ENCODE data around the gene KCNJ18. TPM values are rescaled to one million over a fixed set of nuclear protein-coding genes. Genes with fewer than 3 reads are reported as not detected.
"Not testable (repeated sequence)": the region's sequence is repeated elsewhere in the genome, so short reads cannot be mapped to it uniquely, and the experiment has no call there.

The KCNJ18 gene
- total RNA-seq, 1 donor from 2014 or later = not detected

DNA sequence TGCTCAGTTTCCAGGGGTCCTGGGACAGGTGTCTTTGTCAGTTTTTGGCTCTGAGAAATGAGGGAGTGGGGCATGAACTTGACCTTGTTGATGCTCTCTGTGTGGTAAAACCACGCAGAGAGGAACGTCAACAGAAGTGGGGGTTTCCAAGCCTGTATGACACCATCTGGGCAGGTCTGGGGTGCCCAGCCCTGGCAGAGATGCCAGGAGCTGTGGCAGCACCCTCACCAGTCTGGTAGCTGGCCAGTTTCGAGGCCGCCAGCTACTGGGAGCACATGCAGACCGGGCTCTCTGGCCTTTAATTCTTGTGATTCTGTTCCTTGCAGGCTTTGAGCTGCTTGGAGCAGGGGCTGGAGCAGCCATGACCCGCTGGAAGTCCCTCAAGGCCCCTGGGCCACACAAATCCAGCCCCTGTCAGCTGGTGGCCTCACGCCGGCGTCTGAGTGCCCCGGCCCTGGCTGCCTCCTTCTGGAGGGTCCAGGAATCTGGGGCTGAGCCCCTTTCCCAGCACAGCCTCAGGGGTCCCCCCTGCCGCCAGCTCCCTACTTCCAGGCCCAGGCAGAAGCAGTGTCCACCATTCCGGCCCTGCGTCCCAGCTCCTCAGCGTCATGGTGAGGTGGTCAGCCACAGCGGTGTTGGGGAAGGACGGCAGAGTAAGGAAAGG, 7.4 kb downstream of the KCNJ18 start:
- not testable (repeated sequence) for H3K4me3 Mint-ChIP-seq (ENCODE audit: unreplicated experiment); H3K9me3 Mint-ChIP-seq (ENCODE audit: unreplicated experiment); DNase-seq; H3K27ac Mint-ChIP-seq (ENCODE audit: unreplicated experiment); H3K36me3 Mint-ChIP-seq (ENCODE audit: unreplicated experiment); H3K4me1 Mint-ChIP-seq (ENCODE audit: low read depth, unreplicated experiment)
- peaks cover 14% of the 10 kb centered on the region for H3K27me3 Mint-ChIP-seq (ENCODE audit: unreplicated experiment)

DNA sequence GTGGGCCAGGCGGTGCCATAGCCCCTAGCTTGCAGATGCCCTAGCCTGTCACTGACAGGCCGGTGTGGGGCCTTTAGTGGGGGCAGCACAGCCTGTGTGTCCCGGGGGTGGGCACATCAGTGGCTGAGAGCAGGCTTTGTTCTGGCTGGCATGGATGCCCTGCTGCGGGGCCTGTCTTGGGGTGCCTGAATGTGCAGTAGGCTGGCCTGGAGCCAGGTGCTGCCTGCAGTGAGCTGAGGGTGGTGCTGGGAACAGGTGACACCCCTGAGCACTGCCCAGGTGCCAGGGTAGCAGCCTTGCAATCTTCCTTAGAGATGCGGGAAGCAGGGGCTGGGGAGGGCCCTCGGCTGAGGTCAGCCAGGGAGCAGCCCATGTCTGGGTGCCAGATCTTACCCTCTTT, 8.8 kb downstream of the KCNJ18 start:
- Mint-ChIP-seq H3K27me3 (ENCODE audit: unreplicated experiment) (peaks cover 14% of the 10 kb centered on the region), H3K9me3 (ENCODE audit: unreplicated experiment) (peaks cover 10% of the 10 kb centered on the region)
- not testable (repeated sequence) for H3K27ac Mint-ChIP-seq (ENCODE audit: unreplicated experiment); H3K4me1 Mint-ChIP-seq (ENCODE audit: low read depth, unreplicated experiment); DNase-seq; H3K4me3 Mint-ChIP-seq (ENCODE audit: unreplicated experiment); H3K36me3 Mint-ChIP-seq (ENCODE audit: unreplicated experiment)

DNA sequence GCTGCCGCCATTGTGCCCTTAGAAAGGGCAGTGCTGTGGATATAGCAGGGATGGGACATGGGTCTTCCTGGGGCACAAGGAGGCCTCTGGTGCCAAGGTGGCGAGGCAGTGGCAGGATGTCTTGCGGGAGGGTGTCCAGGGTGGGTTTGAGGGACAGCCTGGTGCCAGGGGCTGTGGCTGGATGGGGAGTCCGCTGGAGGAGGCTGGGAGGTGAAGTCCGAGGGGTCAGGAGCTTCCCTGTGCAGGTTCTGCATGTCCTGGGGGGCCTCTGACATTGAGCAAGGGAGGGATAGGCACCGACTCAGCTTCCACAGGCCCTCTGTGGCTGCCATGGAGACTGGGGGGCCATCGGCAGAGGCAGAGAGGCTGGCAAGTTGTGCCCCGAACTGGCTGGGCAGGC, 9.7 kb downstream of the KCNJ18 start:
- DNase-seq; H3K36me3 Mint-ChIP-seq (ENCODE audit: unreplicated experiment); H3K4me1 Mint-ChIP-seq (ENCODE audit: low read depth, unreplicated experiment); H3K4me3 Mint-ChIP-seq (ENCODE audit: unreplicated experiment); H3K27ac Mint-ChIP-seq (ENCODE audit: unreplicated experiment): not testable (repeated sequence)
- Mint-ChIP-seq H3K27me3 (ENCODE audit: unreplicated experiment) (peaks cover 11% of the 10 kb centered on the region), H3K9me3 (ENCODE audit: unreplicated experiment) (peaks cover 10% of the 10 kb centered on the region)

- not testable (repeated sequence) for DNase-seq; H3K27me3 Mint-ChIP-seq (ENCODE audit: unreplicated experiment); H3K4me3 Mint-ChIP-seq (ENCODE audit: unreplicated experiment); H3K27ac Mint-ChIP-seq (ENCODE audit: unreplicated experiment); H3K36me3 Mint-ChIP-seq (ENCODE audit: unreplicated experiment); H3K4me1 Mint-ChIP-seq (ENCODE audit: low read depth, unreplicated experiment)
- peaks cover 10% of the 10 kb centered on the region for H3K9me3 Mint-ChIP-seq (ENCODE audit: unreplicated experiment)
Measured at GRCh38 chr17:21702521-21702920, 10.2 kb downstream of the KCNJ18 start.

GRCh38 chr17:21702940-21703640, 10.8 kb downstream of the KCNJ18 start:
- H3K4me1 Mint-ChIP-seq (ENCODE audit: low read depth, unreplicated experiment); H3K27me3 Mint-ChIP-seq (ENCODE audit: unreplicated experiment); H3K36me3 Mint-ChIP-seq (ENCODE audit: unreplicated experiment); H3K27ac Mint-ChIP-seq (ENCODE audit: unreplicated experiment); H3K4me3 Mint-ChIP-seq (ENCODE audit: unreplicated experiment); DNase-seq: not testable (repeated sequence)
- H3K9me3 Mint-ChIP-seq (ENCODE audit: unreplicated experiment) = peaks cover 10% of the 10 kb centered on the region

DNA sequence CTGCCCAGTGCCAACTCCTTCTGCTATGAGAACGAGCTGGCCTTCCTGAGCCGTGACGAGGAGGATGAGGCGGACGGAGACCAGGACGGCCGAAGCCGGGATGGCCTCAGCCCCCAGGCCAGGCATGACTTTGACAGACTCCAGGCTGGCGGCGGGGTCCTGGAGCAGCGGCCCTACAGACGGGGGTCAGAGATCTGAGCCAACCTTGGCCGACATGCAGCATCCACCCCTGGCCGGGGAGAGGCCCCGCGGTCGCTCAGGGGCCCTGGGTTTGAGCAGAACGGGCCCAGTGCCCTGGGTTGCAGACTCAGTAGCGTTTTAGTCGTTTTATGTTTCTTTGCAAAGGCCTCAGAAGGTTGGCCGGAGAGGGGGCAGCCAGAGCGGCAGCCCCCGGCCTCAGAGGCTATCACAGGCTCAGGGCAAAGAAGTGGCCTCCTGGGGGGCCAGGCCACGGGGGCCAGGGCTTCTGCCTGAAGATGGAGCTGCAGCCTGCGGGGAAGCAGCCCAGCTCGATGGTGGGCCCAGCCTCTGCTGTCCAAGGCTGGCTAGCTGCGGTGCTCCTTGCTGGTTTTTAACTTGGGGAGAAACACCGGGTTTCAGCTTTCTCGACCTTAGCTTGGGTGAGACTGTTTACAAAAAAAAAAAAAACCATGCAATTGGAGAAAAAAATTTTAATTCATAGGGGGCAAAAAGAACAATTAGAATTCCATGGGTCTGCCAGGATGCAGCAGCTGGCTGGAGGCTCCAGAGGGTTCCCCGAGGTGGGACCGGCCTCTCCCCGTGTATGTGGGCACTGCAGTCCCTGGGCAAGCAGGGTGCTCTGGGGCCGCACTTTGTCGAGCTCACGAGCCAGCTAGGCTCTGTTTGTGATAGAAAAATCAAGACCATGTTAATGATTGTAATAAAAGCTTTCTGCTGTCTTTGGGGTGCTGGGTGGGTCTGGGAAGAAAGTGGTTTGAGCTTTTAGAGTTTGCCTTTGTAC, 11.9 kb downstream of the KCNJ18 start:
- H3K27me3 Mint-ChIP-seq (ENCODE audit: unreplicated experiment) = peaks cover 10% of the 10 kb centered on the region
- H3K4me3 Mint-ChIP-seq (ENCODE audit: unreplicated experiment) = not testable (repeated sequence)

DNA sequence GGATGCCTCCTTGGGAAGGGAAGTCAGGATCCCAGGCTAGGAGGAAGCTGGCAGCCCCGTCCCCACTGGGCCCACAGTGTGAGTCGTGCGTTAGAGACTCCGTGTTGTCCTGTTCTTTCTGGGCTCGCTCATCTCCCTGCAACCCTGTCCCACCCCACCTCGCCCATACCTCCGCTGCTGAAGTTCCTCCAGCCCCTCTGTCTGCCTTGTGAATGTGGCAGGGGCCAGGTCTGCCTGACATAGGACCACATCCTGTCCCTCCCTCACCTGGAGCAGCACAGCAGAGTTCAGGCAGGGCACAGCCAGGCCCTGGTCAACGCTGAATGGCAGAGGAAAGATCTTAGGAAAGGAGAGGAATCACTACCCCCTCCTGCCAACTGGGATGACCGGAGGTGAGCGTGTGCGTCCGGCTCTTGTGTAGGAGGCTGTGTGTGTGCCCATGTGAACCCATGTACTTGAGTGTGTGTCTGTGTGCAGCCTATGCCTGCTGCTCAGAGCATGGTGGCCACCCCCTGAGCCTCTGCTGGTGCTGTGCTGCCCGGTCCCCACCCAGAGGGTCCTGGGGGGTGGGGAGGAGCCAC, 12.8 kb downstream of the KCNJ18 start:
- H3K27me3 Mint-ChIP-seq (ENCODE audit: unreplicated experiment) = peaks cover 10% of the 10 kb centered on the region
- peaks cover 10% of the 10 kb centered on the region for H3K9me3 Mint-ChIP-seq (ENCODE audit: unreplicated experiment)

More for the DNA sequence above, 11.9 kb downstream of the KCNJ18 start:
- H3K27ac Mint-ChIP-seq (ENCODE audit: unreplicated experiment); H3K4me1 Mint-ChIP-seq (ENCODE audit: low read depth, unreplicated experiment); DNase-seq; H3K36me3 Mint-ChIP-seq (ENCODE audit: unreplicated experiment): not testable (repeated sequence)
- peaks cover 10% of the 10 kb centered on the region for H3K9me3 Mint-ChIP-seq (ENCODE audit: unreplicated experiment)

GRCh38 chr17:21705746-21706145, 13.4 kb downstream of the KCNJ18 start:
- DNase-seq; H3K4me1 Mint-ChIP-seq (ENCODE audit: low read depth, unreplicated experiment); H3K27ac Mint-ChIP-seq (ENCODE audit: unreplicated experiment); H3K36me3 Mint-ChIP-seq (ENCODE audit: unreplicated experiment); H3K4me3 Mint-ChIP-seq (ENCODE audit: unreplicated experiment): not testable (repeated sequence)
- H3K27me3 Mint-ChIP-seq (ENCODE audit: unreplicated experiment) = peaks cover 10% of the 10 kb centered on the region
- H3K9me3 Mint-ChIP-seq (ENCODE audit: unreplicated experiment) = peaks cover 10% of the 10 kb centered on the region

More for the DNA sequence above, 12.8 kb downstream of the KCNJ18 start:
- H3K27ac Mint-ChIP-seq (ENCODE audit: unreplicated experiment) = no peak overlapping the region
- no peaks in the 10 kb centered on the region for H3K36me3 Mint-ChIP-seq (ENCODE audit: unreplicated experiment)
- H3K4me3 Mint-ChIP-seq (ENCODE audit: unreplicated experiment) = no peak overlapping the region
- H3K4me1 Mint-ChIP-seq (ENCODE audit: low read depth, unreplicated experiment) = no peaks in the 10 kb centered on the region
- TF ChIP-seq, protein P1, sequence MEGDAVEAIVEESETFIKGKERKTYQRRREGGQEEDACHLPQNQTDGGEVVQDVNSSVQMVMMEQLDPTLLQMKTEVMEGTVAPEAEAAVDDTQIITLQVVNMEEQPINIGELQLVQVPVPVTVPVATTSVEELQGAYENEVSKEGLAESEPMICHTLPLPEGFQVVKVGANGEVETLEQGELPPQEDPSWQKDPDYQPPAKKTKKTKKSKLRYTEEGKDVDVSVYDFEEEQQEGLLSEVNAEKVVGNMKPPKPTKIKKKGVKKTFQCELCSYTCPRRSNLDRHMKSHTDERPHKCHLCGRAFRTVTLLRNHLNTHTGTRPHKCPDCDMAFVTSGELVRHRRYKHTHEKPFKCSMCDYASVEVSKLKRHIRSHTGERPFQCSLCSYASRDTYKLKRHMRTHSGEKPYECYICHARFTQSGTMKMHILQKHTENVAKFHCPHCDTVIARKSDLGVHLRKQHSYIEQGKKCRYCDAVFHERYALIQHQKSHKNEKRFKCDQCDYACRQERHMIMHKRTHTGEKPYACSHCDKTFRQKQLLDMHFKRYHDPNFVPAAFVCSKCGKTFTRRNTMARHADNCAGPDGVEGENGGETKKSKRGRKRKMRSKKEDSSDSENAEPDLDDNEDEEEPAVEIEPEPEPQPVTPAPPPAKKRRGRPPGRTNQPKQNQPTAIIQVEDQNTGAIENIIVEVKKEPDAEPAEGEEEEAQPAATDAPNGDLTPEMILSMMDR (IDR thresholded peaks at IDR 0.05; ENCODE audit: partially characterized antibody, unreplicated experiment) = no peak
- DNase-seq = no peak

DNA sequence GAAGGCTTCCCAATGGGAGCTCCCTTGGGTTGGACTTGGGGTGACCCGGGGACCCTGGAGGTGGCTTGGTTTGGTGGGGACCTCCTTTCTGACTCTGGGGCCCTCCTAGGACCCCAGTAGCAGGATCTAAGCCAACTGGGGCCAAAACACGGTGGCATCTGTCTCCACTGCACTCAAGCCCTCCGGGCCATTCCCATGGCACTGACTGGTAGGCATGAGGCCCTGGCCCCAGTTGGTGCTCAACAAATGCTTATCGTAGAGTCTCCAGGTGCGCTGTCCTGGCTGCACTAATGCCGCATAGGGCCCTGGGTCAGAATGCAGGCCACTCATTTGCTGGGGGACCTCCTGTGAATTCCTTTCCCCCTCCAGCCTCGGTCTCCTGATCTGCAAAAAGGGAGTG, 14.2 kb downstream of the KCNJ18 start:
- Mint-ChIP-seq H3K9me3 (ENCODE audit: unreplicated experiment) (peaks cover 10% of the 10 kb centered on the region), H3K27me3 (ENCODE audit: unreplicated experiment) (peaks cover 10% of the 10 kb centered on the region)
- H3K4me3 Mint-ChIP-seq (ENCODE audit: unreplicated experiment); H3K27ac Mint-ChIP-seq (ENCODE audit: unreplicated experiment); H3K36me3 Mint-ChIP-seq (ENCODE audit: unreplicated experiment); H3K4me1 Mint-ChIP-seq (ENCODE audit: low read depth, unreplicated experiment); DNase-seq: not testable (repeated sequence)

- H3K27ac Mint-ChIP-seq (ENCODE audit: unreplicated experiment); DNase-seq; H3K27me3 Mint-ChIP-seq (ENCODE audit: unreplicated experiment); H3K4me3 Mint-ChIP-seq (ENCODE audit: unreplicated experiment); H3K36me3 Mint-ChIP-seq (ENCODE audit: unreplicated experiment); H3K4me1 Mint-ChIP-seq (ENCODE audit: low read depth, unreplicated experiment): not testable (repeated sequence)
- H3K9me3 Mint-ChIP-seq (ENCODE audit: unreplicated experiment) = peaks cover 10% of the 10 kb centered on the region
Measured at GRCh38 chr17:21707131-21707530, 14.8 kb downstream of the KCNJ18 start.
